SW480 (cell line): ENCODE measurements around the gene TBC1D1.

Experiments
- DNase-seq: peaks from one replicate; pipeline ENCODE4 v3.0.0-alpha.2; 2016; ENCODE audit warnings: low spot score

The TBC1D1 gene

DNA sequence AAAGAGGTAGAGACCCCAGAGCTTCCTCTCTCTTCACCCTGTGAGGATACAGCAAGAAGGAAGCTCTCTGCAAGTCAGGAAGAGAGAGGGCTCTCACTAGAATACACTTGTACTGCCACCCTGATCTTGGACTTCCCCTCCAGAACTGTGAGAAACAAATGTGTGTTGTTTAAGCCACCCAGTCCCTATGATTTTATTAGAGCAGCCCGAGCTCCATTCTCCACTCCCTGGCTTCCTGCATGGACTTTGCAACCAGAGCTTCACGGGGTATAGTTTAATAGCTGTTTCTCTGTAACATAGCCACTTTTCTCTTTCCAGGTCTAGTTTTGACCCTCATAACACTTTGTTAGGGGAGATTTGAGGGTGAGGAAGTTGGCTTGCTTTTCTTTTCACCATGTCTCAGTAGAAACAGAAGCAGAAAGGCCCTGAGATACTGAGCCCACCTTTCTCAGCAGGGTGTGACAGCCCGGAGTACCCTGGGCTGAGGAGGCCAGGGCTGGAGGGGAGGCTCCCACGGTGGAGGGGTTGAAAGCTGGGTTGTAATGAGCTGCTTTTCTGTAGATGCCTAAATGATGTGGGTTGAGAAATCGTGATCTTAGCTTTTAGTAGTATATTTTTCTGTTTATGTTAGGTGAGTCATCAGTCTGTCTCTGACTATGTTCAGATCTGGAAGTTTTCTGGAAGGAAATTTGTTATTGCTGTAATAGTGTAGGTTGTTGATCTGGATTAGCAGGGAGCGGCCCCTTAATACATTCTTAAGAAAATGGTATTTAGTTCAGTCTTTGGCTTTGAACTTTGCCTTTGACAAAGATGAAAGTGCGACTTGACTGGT, 187.9 kb downstream of the TBC1D1 start:
- no peak for DNase-seq

DNA sequence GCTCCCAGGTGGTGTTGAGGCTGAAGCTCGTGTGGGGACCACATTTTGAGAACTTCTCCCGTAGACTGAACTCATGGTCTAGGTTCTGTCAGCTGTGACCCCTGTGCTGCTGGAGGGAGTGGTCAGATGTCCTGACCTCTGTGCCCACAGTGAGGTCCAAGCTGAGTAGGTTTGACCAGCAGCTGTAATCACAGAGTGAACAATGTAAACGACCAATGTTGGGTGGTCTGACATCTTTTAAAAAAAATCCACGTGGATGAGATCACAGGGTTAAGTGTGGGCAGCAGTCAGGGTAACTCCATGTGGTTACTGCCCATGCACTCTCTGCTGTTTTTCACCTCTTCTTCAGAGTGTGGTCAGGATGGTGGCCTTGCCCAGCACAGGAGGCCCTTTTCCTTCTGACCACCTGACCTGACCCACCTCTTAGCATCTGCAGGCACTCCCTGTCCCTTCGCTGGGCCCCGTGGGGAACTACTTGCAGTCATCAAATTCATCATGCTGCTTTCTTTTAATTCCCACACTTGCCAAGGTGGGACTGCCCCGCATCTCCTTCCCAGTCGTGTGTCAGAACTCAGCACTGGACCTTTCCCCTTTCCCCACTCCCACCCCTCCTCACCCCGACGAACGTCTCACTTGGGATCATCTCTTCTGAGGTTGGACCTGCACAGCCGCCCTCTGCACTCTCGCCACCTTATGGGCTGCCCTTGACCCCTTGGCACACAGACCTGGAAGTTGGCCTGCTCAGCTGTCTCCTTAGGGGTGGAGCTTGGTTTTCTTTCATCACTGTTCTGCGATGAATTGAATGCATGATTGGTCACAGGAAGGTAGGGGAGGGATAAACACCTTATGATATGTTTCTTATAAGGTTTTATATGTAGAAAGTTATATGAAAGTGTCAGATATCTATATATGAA, 189.4 kb downstream of the TBC1D1 start:
- DNase-seq, result no peak

DNA sequence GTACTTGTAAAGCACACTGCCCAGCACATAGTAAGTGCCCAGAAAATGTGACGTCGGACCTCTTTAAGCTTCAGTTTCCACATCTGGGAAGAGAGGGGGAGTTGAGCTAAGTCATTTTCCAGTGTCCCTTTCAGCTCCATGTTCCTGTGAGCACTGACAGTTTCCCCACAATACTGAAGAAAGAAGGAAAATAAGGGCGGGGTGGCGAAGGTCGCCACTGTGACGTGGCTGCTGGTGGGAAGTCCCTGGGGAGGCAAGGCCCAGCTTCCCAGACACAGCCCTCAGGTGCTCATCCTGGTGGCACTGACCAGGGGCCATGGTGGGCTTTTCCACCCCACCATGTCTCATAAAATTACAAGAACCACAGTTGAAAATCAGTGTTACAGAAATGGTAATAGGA, 191.1 kb downstream of the TBC1D1 start:
- no peak for DNase-seq

DNA sequence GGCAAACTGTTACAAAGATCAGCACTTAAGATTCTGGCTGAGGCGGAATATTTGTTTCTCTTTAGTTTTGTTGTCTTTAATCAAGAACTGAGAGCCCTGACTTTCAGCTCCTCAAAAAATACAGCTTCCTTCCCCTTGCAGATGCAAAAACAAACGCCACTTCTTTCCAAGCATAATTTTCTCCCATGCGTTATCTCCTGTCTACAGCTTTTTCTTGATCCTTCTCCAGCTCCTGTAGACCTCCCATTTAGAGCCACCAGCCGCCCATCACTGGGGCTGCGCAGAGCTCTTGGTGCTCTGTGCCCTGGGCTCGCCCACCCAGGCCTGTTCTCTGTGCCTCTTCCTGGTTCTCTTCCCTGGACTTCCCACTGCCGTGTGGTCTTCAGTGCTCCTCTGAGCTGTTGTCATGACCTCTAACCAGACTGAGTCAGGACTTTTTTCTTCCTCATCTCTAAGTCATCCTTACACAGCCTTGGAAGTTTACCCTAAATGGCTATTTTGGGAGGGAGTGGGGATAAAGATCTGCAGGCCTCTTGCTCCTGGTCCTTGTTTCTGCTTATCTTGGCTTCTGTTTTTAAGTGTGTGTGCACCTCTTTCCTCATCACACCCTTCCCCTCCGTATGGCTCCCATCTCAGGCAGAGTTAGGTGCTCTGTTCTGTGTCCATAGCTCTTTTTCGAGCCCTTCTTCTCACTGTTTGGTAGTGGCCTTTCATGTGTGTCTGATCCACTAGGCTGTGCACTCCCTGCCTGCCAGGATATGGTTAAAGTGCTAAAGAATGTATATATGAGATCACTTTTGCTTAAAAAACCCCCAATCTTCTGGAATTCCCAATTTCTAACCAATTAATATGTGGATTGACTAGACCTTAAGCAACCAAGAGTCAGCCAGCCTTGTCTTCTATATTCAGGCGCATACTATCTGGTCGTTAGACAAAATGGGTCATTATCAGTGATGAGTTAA, 191.8 kb downstream of the TBC1D1 start:
- no peak for DNase-seq

DNA sequence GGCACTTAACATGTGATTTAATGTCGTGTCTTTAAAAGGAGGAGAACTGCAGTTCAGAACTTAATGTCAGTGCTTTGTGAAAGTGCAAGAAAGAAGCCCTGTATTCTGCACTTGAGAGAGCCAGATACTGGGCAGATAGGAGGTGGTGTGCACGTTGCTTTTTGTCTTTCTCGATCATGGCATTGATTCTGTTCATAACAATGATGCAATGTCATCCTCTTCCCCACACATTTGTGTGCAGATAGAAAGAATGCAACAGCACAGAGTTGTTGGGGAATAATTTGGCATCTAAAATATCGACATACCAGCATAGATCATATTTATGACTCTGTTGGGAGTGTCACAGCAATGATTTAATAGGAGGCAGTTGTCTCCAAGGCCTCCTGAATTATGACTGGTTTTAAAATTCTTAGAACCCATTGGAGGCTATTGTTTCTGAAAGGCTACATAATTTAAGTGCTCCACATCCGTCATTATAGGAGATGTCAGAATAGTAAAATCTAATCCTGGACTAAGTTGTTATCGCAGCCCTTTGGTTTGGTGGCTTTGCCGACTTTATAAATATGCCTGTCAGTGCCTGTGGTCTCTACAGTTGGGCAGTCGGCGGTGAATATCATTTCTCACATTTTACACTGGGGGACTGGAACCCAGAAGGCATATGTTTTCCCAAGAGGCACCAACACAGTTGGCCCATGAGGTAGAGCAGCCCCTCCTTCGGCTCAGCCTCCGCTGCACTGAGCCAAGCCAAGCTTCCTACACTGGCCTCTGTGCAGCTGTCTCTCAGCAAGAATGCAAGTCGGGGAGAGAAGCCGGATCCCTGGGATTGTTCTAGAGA, 194.2 kb downstream of the TBC1D1 start:
- no peak for DNase-seq

DNA sequence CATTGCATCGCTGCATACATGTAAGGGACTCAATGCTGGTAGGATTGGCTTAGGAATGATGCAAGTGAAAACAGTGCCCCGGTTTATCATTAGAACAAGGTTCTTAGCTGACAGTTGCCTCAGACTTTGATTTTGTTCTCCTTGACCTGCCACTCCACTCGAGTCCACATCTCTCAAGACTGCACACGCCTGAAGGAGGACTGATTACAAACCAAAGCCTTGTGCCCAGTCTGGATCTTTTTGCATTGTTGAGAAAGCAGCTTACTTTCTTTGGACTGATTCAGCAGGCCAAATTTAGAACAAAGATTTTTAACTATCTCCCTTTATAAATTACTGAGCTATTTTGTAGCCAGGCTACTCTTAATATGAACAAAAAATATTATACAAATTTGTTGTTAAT, 194.9 kb downstream of the TBC1D1 start:
- DNase-seq, result no peak

DNA sequence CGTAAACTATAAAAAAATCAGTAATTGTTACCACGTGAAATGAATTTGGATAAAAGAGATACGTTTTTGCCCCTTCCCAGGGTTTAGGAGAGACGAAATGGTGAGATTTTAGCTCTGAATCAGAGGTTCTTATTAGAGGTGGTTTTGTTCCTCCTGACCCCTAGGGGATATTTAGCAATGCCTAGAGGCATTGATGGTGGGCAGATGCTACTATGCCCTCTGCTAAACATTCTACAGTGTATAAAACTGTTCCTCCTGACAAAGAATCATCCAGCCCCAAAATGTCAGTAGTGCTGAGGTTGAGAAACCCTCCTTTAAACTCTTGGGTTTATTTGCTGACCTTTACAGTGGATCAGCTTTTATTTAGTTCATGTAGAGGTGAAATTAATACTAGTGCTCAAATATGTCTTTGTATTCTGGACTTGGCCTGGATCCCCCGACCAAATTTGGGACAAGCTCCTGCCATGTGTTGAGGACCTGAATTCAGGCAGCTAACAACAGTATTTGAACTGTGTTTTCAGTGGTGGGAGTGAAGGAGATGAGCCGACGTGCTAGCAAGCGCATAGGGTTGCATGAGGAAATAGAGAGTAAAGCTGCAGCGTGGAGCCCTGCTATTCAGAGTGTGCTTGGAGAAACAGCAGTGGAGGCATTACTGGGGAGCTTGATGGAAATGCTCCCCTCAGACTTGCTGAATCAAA, 195.4 kb downstream of the TBC1D1 start:
- no peak for DNase-seq

DNA sequence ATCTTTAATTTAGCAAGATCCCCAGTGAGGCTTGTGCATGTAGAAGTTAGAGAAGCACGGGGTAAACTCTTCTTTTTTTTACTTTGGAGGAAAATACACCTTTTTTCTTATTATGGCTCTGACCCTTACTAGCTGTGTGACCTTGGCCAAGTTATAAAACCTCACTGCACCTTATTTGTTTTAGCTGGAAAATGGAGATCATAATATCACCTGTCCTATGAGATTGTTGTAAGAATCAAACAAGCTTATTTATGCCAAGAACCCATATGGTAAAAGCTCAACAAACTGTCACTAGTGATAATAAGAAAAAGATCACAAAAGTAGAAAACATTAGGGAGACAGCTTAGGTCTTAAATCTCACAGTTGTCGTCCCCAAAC, 196.0 kb downstream of the TBC1D1 start:
- no peak for DNase-seq

DNA sequence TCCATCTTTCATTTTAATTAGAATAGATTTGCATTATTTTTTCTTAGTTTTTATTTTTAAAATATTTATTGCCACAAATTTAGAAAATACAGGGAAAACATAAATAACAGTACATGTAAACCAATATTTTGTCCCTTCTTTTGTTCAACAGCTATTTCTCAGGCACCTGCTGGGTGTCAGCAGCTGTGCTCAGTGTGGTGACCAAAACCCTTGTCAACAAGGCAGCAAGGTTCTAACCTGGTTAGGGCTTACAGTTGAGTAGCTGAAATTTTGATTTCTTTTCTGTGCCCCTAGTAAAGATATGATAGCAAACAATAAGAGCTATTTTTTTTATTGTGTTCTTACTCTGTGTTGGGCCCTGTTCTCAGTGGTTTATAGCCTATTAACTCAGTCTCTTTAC, 197.4 kb downstream of the TBC1D1 start:
- no peak for DNase-seq

DNA sequence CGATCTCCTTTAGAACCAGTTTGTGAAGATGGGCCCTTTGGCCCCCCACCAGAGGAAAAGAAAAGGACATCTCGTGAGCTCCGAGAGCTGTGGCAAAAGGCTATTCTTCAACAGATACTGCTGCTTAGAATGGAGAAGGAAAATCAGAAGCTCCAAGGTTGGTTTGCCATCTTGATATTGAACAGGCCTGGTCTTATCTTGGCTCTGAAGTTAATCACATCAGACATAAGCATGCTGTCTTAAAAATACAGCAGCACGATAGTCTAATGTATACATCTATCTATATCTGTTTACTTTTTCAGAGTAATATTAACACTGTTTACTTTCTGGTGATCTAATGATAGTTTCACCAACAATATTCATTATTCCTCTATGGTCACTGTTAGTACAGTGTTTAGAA, 199.1 kb downstream of the TBC1D1 start:
- no peak for DNase-seq

DNA sequence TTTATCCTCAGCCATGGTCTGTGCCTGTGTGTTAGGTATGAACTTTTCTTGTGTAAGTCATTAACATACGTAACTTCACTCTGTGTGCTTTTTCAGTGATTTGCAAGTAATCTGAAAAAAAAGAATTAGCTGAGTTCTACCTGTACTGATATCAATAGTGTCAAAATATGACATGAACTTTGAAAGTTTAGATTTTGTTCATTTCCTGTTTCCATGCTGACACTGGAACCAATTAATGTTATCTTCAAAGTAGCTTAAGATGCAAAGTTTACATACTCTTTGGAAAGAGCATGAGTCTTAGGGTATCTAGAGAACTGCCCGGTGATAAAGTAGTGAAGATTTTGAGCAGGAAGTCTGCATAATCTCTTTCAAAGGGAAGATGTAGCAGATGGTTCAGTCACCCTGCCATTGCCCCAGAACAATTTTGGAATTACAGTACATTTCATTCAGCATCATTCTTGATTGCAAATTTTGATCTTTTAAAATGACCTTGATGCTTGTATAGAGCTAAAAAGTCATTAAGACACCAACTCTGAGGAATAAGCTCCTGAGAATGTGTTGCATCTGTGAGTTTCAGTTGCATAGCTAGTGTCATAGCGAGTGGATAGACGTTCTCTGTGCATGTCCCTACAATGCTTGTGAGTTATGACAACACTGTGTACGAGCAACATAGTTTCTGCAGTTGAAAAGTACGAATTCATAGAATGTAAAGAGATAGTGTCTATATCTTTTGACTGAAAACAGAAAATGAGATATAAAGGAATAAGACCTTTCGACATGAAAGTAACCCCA, 199.8 kb downstream of the TBC1D1 start:
- DNase-seq, result no peak

DNA sequence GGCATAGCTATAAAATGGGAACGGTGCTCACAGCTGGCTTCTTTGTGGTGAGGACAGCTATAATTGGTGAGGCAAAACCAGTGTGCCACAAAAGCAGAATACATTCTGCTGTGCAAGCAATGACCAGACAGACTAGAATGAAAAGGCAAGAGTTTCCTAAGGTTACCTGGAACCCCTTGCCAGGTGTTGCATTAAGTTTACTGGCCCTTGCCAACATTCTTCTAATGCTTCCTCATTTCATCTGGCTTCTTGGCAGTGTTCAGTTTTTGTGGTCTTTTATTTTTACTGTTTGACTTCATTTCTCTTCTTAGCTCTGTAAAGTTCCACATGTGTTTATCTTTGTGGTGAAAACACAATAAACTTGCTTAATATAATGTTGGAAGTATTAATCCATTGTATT, 200.8 kb downstream of the TBC1D1 start:
- DNase-seq, result no peak

DNA sequence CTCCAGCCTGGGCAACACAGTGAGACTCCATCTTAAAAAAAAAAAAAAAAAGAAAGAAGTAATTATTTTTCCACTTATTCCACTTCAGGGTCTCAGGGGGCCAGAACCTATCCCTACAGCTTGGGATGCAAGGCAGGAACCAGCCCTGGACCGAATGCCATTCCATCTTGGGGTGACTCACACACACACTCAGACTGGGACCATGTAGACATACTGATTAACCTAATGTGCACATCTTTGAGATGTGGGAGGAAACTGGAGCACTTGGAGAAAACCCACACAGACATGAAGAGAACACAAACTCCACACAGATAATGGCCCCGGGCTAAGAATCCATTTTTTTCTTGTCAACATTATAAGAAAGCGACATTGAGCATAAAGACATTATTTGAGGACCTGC, 201.8 kb downstream of the TBC1D1 start:
- DNase-seq, result no peak

DNA sequence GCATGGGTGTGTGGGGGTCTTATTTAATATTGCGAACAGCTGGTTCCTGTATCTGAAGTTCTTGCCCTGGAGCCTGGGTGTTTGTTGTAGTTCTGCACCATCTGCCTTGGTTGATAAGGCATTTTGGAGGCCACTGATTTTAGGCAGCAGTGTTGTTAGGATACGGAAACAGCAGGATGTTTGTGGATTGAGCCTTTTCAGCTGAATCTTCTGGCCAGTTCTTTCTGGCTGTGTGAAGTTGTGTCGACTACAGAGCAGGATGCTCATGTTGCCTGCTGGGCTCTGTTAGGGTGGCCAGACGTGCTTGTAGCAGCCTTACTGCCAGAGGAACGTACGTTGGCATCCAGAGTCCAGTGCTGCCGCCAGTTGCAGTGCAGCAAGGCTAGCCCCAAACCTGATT, 203.5 kb downstream of the TBC1D1 start:
- DNase-seq, result no peak

DNA sequence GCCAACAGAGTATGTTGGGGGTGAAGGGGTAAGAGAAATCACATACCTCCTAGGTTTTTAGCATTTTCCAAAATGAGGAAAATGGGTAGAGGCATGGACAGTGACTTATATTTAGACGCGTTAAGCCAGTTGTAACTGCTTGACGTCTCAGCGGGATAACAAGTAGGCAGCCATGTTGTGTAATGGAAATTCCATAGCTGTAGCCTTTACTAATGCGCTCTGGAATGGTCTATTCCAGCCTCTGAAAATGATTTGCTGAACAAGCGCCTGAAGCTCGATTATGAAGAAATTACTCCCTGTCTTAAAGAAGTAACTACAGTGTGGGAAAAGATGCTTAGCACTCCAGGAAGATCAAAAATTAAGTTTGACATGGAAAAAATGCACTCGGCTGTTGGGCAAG, 204.8 kb downstream of the TBC1D1 start:
- DNase-seq, result no peak

DNA sequence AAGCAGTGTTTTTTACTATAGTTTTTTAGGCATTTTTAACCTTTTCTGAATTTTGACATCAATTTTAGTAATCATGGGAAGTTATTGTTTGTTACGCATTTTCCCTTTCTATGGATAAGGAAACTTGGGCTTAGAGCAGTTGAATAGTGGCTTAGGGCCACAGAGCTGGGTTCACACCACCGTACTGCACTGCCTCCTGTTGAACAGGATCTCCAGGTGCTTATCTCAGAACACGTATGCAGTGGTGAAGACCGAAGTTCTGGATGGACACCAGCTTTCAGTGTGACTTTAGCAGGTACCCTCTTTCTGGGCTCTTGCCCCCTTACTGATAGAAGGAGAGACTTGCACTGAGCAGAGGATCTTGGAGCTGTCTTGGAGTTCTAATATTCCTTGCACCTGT, 206.9 kb downstream of the TBC1D1 start:
- DNase-seq, result no peak

DNA sequence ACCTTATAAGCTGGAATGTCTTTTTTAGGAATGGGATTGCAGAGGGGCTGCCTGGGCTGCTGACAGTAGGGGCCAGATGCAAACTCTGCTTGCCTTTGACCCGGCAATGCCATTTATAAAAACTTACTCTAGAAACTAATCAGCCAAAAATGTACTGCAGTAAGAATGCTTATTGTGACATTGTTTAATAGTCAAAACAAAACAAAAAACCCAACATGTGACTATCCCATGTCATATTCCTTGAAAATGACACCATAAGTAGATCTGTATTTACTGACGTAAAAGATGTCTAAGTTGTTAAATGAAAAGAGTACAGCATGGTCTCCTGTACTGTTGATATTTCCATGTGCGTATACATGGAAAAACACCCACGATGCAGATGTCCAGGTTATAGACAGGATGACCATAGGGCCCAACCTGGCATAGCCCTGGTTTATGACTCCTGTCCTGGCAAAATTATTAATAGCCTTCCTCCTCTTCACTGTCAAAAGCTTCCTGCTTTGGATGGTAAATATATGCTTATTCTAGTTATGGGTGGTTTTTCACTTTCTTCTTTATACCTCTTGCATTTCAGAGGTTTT, 208.2 kb downstream of the TBC1D1 start:
- DNase-seq, result no peak

DNA sequence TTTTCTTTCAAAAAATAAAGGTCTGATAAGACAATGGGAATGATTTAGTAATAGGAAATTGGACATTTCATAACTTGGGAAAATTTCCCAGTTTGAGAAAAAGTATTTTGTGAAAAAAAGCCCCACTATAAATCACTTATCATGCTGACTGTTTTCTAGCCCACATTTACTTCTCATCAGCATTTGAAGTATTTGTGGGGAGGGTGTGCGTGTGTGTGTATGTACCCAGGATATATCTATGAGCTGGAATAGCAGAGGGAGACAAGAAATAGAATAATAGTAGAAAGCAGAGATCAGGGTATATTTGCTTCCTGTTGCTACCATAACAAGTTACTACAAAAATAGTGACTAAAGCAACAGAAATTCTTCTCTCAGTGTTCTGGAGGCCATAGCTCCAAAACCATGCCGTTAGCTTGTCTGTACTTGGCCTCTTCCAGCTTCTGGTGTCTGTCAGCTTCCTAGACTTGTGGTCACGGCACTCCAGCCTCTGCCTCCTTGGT, 209.1 kb downstream of the TBC1D1 start:
- DNase-seq, result no peak
